ENCODE results near the gene ATE1.
"Not testable (repeated sequence)": the region's sequence is repeated elsewhere in the genome, so short reads cannot be mapped to it uniquely, and the experiment has no call there.

ATE1 gene

DNA sequence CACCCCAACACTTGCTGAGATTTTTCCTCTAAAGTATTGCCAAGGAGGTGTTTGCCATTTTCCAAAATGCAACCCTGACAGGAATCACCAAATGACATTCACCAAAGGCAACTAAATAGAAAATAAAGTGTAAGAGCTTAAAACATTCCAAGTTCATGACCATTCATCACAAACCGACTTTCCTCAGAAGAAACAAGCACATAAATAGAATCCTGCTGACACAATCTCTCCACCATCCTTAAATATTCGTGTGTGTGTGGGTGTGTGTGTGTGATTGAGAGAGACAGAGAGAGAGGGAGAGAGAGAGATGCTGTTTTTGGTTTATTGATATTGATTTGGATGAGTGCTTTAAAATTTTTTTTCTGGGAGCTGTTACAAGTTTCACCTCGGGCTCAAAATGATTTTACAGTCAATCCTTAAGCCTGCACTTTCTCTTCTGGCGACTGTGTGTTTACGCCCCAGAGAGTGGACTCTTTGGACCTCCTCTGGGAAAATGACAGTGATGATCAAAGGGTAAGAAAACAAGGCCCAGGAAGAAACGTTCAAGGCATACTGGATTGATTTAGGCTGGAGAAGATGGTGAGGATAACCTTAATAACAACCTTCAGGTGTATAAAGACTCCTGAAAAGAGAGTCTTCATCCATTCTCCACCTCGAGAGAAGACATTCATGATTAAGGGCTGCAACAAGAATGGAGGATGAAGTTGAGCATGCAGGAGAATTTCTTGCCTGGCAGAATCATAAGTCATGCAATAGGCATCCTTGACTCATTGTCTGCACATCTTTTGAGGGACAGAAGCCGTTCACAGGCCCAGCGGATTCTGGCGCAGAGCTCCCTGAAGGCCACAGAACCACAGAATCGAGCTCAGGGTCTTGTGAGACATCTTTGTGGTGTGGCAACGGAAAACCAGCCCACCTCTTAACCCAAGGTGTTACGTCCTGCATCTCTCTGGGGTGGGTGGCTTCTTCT, 225.2 kb downstream of the ATE1 start:
- TF ChIP-seq CTCF (IDR thresholded peaks at IDR 0.05; ENCODE audit: borderline replicate concordance, control extremely low read depth, extremely low read depth, insufficient read depth, missing control alignments) = no peak

GRCh38 chr10:121700416-121700815, 227.4 kb downstream of the ATE1 start:
- DNase-seq (ENCODE audit: low spot score) = no peak
- in situ Hi-C loops (cut with MboI; ENCODE audit: low sequenced_read_pairs, unreplicated experiment) = no loop called here
- TF ChIP-seq CTCF (IDR thresholded peaks at IDR 0.05; ENCODE audit: borderline replicate concordance, control extremely low read depth, extremely low read depth, insufficient read depth, missing control alignments) = no peak

More for the DNA sequence above, 225.2 kb downstream of the ATE1 start:
- DNase-seq (ENCODE audit: low spot score) = no peak
- in situ Hi-C loops (cut with MboI; ENCODE audit: low sequenced_read_pairs, unreplicated experiment) = no loop called here

GRCh38 chr10:121699703-121700102, 228.1 kb downstream of the ATE1 start:
- DNase-seq (ENCODE audit: low spot score); in situ Hi-C loops (cut with MboI; ENCODE audit: low sequenced_read_pairs, unreplicated experiment): not testable (repeated sequence)

- DNase-seq (ENCODE audit: low spot score) = no peak
- TF ChIP-seq CTCF (IDR thresholded peaks at IDR 0.05; ENCODE audit: borderline replicate concordance, control extremely low read depth, extremely low read depth, insufficient read depth, missing control alignments) = no peak
- in situ Hi-C loops (cut with MboI; ENCODE audit: low sequenced_read_pairs, unreplicated experiment) = no loop called here
These were observed 228.9 kb downstream of the ATE1 start for GRCh38 chr10:121698902-121699301.

GRCh38 chr10:121698336-121698735, 229.5 kb downstream of the ATE1 start:
- in situ Hi-C loops (cut with MboI; ENCODE audit: low sequenced_read_pairs, unreplicated experiment) = no loop called here
- no peak for TF ChIP-seq CTCF (IDR thresholded peaks at IDR 0.05; ENCODE audit: borderline replicate concordance, control extremely low read depth, extremely low read depth, insufficient read depth, missing control alignments)
- no peak for DNase-seq (ENCODE audit: low spot score)

- in situ Hi-C loops (cut with MboI; ENCODE audit: low sequenced_read_pairs, unreplicated experiment) = no loop called here
- TF ChIP-seq CTCF (IDR thresholded peaks at IDR 0.05; ENCODE audit: borderline replicate concordance, control extremely low read depth, extremely low read depth, insufficient read depth, missing control alignments) = peak; percentile 16
- peak; percentile 36 for DNase-seq (ENCODE audit: low spot score)
These were observed 231.0 kb downstream of the ATE1 start for GRCh38 chr10:121696854-121697253.

DNA sequence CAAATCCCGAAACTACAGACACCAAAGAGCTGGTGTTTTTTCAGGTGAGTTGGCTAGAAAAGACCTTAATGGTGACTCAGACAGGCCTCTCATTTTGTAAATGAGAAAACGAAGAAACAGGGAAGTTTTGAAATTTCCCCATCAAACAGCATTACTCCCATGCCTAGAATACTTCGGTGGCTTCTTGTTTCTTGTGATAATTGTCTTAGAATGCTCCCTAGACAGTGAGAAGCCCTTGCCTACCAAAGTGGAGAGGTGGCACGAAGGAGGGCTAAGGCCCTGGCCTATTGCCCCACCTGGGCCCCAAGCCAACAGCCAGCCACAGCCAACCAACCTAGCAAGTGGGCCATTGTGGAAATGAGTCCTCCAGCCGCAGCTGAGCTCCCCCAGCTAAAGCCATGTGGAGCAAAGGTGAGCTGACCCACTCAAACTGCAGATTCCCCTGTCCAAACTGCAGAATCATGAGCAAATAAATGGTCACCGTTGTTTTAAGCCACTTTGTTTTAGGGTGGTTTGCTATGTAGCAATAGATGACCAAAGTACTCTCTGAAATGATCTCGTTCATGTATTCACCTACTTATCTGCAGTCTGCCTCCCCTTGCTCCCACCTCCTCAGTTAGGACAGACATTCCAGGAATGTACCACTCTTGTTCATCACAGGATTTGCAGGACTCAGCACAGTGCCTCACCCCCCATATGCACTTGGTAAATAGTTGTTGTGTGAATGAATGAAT, 231.9 kb downstream of the ATE1 start:
- in situ Hi-C loops (cut with MboI; ENCODE audit: low sequenced_read_pairs, unreplicated experiment) = no loop called here
- TF ChIP-seq CTCF (IDR thresholded peaks at IDR 0.05; ENCODE audit: borderline replicate concordance, control extremely low read depth, extremely low read depth, insufficient read depth, missing control alignments) = no peak
- no peak for DNase-seq (ENCODE audit: low spot score)

Measured in GM13976 (cell line).